Tibial artery (tissue), 4 donors: ENCODE data around the gene WDR54.

ENCODE experiments used
- DNase-seq, 2 donors: peaks; one replicate each; pipeline ENCODE4 v3.0.0-alpha.2; 2019
- H3K27ac ChIP-seq, 2 donors: fragments of 200-600 bp; sonication (generic) in 1 of 2; 1 replicate in 1 of 2; 2 replicates in 1 of 2; pipeline ENCODE4 v1.5.1; 2018 to 2019; ENCODE audit warnings: mild to moderate bottlenecking in 1 of 2
- H3K27me3 ChIP-seq, 2 donors: fragments of 200-600 bp; sonication (generic) in 1 of 2; one replicate each; pipeline versions ENCODE4 v1.5.1 to v1.6.0; 2016 to 2019
- H3K36me3 ChIP-seq, 3 donors: fragments of 200-600 bp; sonication (generic) in 2 of 3; one replicate each; pipeline ENCODE4 v1.5.1; 2016 to 2019; ENCODE audit warnings: mild to moderate bottlenecking in 2 of 3
- H3K4me1 ChIP-seq, 4 donors: fragments of 200-600 bp; sonication (generic) in 2 of 4; 1 replicate in 3 of 4; 2 replicates in 1 of 4; pipeline ENCODE4 v1.5.1; 2016 to 2019
- H3K4me3 ChIP-seq, 2 donors: fragments of 200-600 bp; sonication (generic) in 1 of 2; 1 replicate in 1 of 2; 2 replicates in 1 of 2; pipeline ENCODE4 v1.5.1; 2018 to 2019; ENCODE audit warnings: mild to moderate bottlenecking in 2 of 2
- H3K9me3 ChIP-seq, 3 donors: fragments of 200-600 bp; sonication (generic) in 1 of 3; one replicate each; pipeline ENCODE4 v1.5.1; 2016 to 2019
- intact Hi-C: fragments of 100-400 bp; cut with DNase I; formaldehyde crosslinking; loops from one replicate; pipeline ENCODE4 v1.15.0; 2023; ENCODE audit warnings: low total_unique reads
- TF ChIP-seq, protein P1 (sequence below), 2 experiments: fragments of 200-600 bp in 1 of 2; fragments of 450-650 bp in 1 of 2; IDR thresholded peaks; one replicate each; pipeline ENCODE4 v1.5.1; 2017 to 2019; ENCODE audit warnings: antibody characterized with exemption in 2 of 2, mild to moderate bottlenecking in 1 of 2, moderate library complexity in 1 of 2

Gene WDR54

GRCh38 chr2:74424139-74424992 lies 2.8 kb downstream of the WDR54 start:
- H3K4me1 ChIP-seq = peaks cover 0 to 8% (median 4%) of the 10 kb centered on the region in 4 donors
- no peaks in the 10 kb centered on the region for H3K9me3 ChIP-seq
- H3K27me3 ChIP-seq = no peaks in the 10 kb centered on the region
- intact Hi-C loops = no loop called here
- H3K36me3 ChIP-seq = peaks cover under 1 to 44% (median 33%) of the 10 kb centered on the region in 3 donors
- no peak overlapping the region for H3K4me3 ChIP-seq
- DNase-seq = no peak
- TF ChIP-seq, protein P1, sequence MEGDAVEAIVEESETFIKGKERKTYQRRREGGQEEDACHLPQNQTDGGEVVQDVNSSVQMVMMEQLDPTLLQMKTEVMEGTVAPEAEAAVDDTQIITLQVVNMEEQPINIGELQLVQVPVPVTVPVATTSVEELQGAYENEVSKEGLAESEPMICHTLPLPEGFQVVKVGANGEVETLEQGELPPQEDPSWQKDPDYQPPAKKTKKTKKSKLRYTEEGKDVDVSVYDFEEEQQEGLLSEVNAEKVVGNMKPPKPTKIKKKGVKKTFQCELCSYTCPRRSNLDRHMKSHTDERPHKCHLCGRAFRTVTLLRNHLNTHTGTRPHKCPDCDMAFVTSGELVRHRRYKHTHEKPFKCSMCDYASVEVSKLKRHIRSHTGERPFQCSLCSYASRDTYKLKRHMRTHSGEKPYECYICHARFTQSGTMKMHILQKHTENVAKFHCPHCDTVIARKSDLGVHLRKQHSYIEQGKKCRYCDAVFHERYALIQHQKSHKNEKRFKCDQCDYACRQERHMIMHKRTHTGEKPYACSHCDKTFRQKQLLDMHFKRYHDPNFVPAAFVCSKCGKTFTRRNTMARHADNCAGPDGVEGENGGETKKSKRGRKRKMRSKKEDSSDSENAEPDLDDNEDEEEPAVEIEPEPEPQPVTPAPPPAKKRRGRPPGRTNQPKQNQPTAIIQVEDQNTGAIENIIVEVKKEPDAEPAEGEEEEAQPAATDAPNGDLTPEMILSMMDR (IDR thresholded peaks at IDR 0.05) = no peak
- H3K27ac ChIP-seq = no peak overlapping the region

DNA sequence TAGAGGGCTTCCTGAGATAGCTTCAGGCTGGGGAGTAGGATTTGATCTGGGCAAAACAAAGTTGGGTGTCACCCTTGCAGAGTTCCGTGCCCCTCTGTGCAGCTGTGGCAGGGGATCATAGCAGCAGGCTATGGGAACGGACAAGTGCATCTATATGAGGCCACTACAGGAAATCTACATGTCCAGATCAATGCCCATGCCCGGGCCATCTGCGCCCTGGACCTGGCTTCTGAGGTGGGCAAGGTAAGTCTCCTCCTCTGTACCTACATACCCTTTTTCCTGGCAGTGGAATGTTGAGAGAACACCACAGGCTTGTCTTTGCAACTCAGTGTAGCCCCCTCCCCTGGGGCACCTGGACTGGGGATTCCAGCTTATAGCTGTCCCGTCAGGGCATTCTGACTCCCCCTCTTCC lies 3.5 kb downstream of the WDR54 start:
- no peaks in the 10 kb centered on the region for H3K27me3 ChIP-seq
- no peak overlapping the region for H3K4me3 ChIP-seq
- DNase-seq = no peak
- TF ChIP-seq, protein P1 (IDR thresholded peaks at IDR 0.05) = no peak
- intact Hi-C loops = no loop called here
- no peaks in the 10 kb centered on the region for H3K9me3 ChIP-seq
- peaks cover 0 to 8% (median 4%) of the 10 kb centered on the region in 4 donors for H3K4me1 ChIP-seq
- peaks cover 5 to 50% (median 39%) of the 10 kb centered on the region in 3 donors for H3K36me3 ChIP-seq
- H3K27ac ChIP-seq = no peak overlapping the region

GRCh38 chr2:74425523-74425922 lies 4.0 kb downstream of the WDR54 start:
- Histone ChIP-seq H3K9me3 (no peaks in the 10 kb centered on the region), H3K4me3 (no peak overlapping the region), H3K36me3 (peaks cover 9 to 56% (median 44%) of the 10 kb centered on the region in 3 donors), H3K27me3 (no peaks in the 10 kb centered on the region), H3K27ac (no peak overlapping the region), H3K4me1 (peaks cover 0 to 8% (median 4%) of the 10 kb centered on the region in 4 donors)
- DNase-seq = no peak
- TF ChIP-seq, protein P1 (IDR thresholded peaks at IDR 0.05) = no peak
- intact Hi-C loops = no loop called here

DNA sequence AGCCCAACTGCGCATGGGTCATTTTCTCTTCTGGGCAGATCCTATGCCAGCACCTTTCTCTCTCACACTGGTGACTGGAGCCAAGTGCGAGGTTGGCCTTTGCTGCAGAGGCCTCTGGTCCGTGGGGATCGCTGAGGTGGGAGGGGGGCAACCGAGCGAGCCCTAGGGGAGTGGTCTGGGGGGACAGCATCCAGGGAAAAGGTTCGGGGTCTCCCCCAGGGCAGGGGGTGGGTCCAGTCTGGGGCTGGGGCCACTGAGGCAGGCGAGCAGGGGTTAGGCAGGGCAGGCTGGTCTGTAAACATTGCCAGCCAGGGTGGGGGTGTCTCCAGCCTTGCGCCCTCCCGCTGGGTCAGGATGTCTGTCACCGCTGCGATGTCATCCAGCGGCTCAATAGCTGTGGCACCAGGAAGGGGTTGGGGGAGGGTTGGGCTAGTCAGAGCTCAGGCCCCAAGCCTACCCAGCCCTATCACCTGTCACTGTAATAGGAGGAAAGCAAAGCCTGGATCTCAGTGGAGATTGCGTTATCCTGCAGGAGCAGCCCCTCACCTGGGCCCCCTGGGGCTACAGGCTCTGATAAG lies 4.7 kb downstream of the WDR54 start:
- H3K9me3 ChIP-seq = no peaks in the 10 kb centered on the region
- H3K27me3 ChIP-seq = no peaks in the 10 kb centered on the region
- intact Hi-C loops = no loop called here
- H3K4me1 ChIP-seq = peaks cover 0 to 8% (median 4%) of the 10 kb centered on the region in 4 donors
- peaks cover 11 to 63% (median 45%) of the 10 kb centered on the region in 3 donors for H3K36me3 ChIP-seq
- DNase-seq = no peak
- no peak overlapping the region for H3K4me3 ChIP-seq
- no peak overlapping the region for H3K27ac ChIP-seq
- TF ChIP-seq, protein P1 (IDR thresholded peaks at IDR 0.05) = no peak

DNA sequence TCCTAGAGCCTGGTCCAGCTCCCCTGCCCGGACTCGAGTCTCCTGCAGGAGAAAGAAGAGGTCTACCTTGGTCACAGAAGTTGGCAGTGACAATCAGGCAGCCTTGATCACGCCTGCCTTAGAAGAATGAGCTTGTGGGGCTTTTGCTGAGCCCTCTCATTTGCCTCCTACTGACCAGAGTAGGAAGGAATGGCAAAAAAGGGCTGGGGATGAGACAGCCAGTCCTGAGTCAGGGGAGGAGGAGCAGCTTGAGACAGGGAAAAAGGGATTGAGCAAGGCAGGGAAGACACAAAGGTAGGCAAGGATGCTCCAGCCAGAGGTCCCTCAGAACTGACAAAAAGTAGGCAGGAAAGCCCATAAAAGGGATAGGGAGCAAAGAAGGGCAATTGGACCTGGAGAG lies 6.0 kb downstream of the WDR54 start:
- no peak for DNase-seq
- Histone ChIP-seq H3K9me3 (no peaks in the 10 kb centered on the region), H3K4me3 (no peak overlapping the region), H3K27me3 (no peaks in the 10 kb centered on the region), H3K36me3 (peaks cover 11 to 75% (median 45%) of the 10 kb centered on the region in 3 donors), H3K27ac (no peak overlapping the region), H3K4me1 (no peaks in the 10 kb centered on the region)
- intact Hi-C loops = no loop called here
- TF ChIP-seq, protein P1 (IDR thresholded peaks at IDR 0.05) = no peak
